ENCODE results near the gene CCNA2. TPM values are rescaled to one million over a fixed set of nuclear protein-coding genes. Genes with fewer than 3 reads are reported as not detected.

Gene CCNA2
- total and polyA plus RNA-seq, 9 of the 15 experiments (the other 6 are each of a cell fraction or from before 2014, with no cell fraction given) = 37.1 to 197 (median 154) TPM

DNA sequence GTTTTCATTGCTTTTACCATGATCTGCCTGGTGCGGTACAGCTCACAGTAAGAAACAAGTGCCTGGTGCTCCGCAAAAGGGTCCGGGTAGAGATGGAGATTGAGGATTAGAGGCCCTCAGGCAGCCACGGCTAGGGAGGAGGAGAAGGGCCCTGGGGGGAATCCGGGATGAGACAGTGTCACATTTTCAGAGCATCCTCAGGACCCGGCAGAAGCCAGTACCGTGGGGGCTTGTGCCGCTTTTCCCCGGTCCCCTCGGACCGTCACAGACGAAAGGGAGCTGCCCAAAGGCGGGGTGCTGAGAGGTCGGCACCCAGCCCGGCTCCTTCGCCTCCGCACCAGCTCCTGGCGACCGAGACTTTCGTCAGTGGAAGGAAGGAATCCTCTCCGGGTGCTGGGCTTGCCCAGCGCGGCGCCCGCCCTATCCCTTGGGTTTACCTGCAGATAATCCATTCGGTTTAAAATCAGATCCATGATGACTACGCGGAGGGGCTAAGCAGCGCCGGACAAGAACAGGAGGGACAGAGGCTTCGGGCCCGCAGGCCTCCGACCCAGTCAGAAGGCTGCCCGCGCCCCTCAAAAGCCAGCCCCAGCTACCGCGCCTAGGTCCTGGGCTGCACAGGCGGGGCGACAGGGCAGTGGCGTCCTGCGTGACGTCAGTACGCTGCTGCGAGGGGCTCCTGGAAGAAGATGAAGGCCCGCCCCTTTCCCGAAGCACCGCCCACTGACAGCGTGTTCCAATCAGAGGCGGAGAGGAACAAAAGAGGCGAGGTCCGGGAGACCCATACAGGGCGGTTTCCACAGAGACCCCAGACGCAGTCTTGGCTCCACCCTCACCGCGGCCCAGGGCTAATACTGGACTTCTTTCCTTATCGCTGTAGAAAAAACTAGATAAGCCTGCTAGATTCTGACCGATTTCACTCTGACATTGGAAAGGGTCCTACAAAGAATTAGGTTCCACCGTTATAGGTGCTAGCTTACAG is 46.4 kb upstream of the CCNA2 start, which contains the start of gene BBS7:
Gene BBS7, minus strand, starts transcription at position 634 of the 982 bp plus-strand sequence. Its CDS starts 161 bp downstream, at position 473.
- peak within 1 kb of the TSS; percentile 63; the same call in 2 of the 3 replicates for H3K27ac ChIP-seq (ENCODE audit: extremely low read depth, low read depth, low read length)
- FAIRE-seq (peak; percentile 98), ATAC-seq (peak; percentile 98), DNase-seq (ENCODE audit: extremely low read depth in 1 of 4, low spot score in 3 of 4) (peak; percentile 94 to 98 (median 95))
- H3K4me3 ChIP-seq = peak within 1 kb of the TSS; percentile 84
- intact Hi-C loops (cut with micrococcal nuclease) = loop anchor here (5.0 kb wide), 1 partner anchor 48 kb away; the partner anchor contains the start of gene CCNA2
- peaks cover 4% of the 10 kb centered on the region; the same call in 1 of the 3 replicates for H3K79me2 ChIP-seq (ENCODE audit: control insufficient read depth, insufficient read depth, low read length)
- no peaks in the 10 kb centered on the region for H3K9me3 ChIP-seq (replicated peaks; ENCODE audit: control insufficient read depth, insufficient read depth, low read depth, low read length)
- H3K36me3 ChIP-seq (ENCODE audit: control insufficient read depth, insufficient read depth, low read length) = peaks cover 10% of the 10 kb centered on the region; the same call in 1 of the 3 replicates
- H3K27me3 ChIP-seq (ENCODE audit: control insufficient read depth in 2 of 2, insufficient read depth in 2 of 2, low read length in 2 of 2) = no peaks in the 10 kb centered on the region
- H3K9me1 ChIP-seq (ENCODE audit: control insufficient read depth, insufficient read depth, low read length) = no peaks in the 10 kb centered on the region
- in situ Hi-C loops (cut with MboI) = loop anchor here (25.0 kb wide), 1 partner anchor 1042 kb away; the partner anchor contains the start of gene NUDT6
- peak within 1 kb of the TSS; percentile 86 for H2AFZ ChIP-seq (ENCODE audit: low read depth, low read length)
- ChIA-PET POLR2A (interaction anchor here (0.7 to 1.4 kb wide), 4 partner anchors 9 to 47 kb away, joined by 3 to 5 read pairs (median 4); partner anchors contain the start of gene CCNA2), CTCF (ENCODE audit: low intra/inter-chr PET ratio) (no interaction called here)
- no peaks in the 10 kb centered on the region for H4K20me1 ChIP-seq (replicated peaks; ENCODE audit: control insufficient read depth, insufficient read depth, low read length)
- peaks cover 7 to 11% of the 10 kb centered on the region in 2 experiments; a peak in 4 of 5 replicates for H3K4me1 ChIP-seq (replicated peaks in 1 of 2; ENCODE audit: control insufficient read depth in 2 of 2, insufficient read depth in 2 of 2, low read length in 2 of 2)
- no TSS peak for BruUV-seq (replicated peaks)
- peak within 1 kb of the TSS; percentile 89 for H3K4me2 ChIP-seq (ENCODE audit: insufficient read depth, low read length)
- WGBS (ENCODE audit: insufficient coverage, low coverage, missing lambda C conversion rate) = under 1% methylated on average over 50 of the region's 58 CpGs
- peak within 1 kb of the TSS; percentile 73 to 93 for H3K9ac ChIP-seq (ENCODE audit: insufficient read depth in 1 of 2, low read depth in 2 of 2, low read length in 2 of 2)
- TF ChIP-seq KHSRP (IDR thresholded peaks at IDR 0.05) = peak; percentile 53; the same call in 1 of the 2 replicates
- peak; percentile 81 for TF ChIP-seq POLR2AphosphoS5 (IDR thresholded peaks at IDR 0.05; ENCODE audit: control insufficient read depth, insufficient read depth, low read depth, low read length)
- TF ChIP-seq IRF1 (CRISPR knock-in tag; IDR thresholded peaks at IDR 0.05; ENCODE audit: borderline replicate concordance) = no peak
- TF ChIP-seq ZKSCAN1 (IDR thresholded peaks at IDR 0.05; ENCODE audit: low read depth, low read length) = no peak
- peak; percentile 47; the same call in 1 of the 2 replicates for TF ChIP-seq TFAP4 (CRISPR knock-in tag; IDR thresholded peaks at IDR 0.05; ENCODE audit: borderline replicate concordance)
- peak in 1 of 2 experiments; percentile 50; a peak in 1 of 4 replicates for TF ChIP-seq HDAC1 (IDR thresholded peaks at IDR 0.05)
- TF ChIP-seq MYC (IDR thresholded peaks at IDR 0.05; ENCODE audit: low read depth, low read length) = no peak
- peak; percentile 30; the same call in 1 of the 2 replicates for TF ChIP-seq MYC (CRISPR knock-in tag; IDR thresholded peaks at IDR 0.05; ENCODE audit: borderline replicate concordance, low read depth)
- TF ChIP-seq, protein P1, sequence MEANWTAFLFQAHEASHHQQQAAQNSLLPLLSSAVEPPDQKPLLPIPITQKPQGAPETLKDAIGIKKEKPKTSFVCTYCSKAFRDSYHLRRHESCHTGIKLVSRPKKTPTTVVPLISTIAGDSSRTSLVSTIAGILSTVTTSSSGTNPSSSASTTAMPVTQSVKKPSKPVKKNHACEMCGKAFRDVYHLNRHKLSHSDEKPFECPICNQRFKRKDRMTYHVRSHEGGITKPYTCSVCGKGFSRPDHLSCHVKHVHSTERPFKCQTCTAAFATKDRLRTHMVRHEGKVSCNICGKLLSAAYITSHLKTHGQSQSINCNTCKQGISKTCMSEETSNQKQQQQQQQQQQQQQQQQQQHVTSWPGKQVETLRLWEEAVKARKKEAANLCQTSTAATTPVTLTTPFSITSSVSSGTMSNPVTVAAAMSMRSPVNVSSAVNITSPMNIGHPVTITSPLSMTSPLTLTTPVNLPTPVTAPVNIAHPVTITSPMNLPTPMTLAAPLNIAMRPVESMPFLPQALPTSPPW (CRISPR knock-in tag; IDR thresholded peaks at IDR 0.05) = peak; percentile 76
- TF ChIP-seq POLR2A (conservative IDR thresholded peaks at IDR 0.05) = peak; percentile 81
- TF ChIP-seq TBL1XR1 (IDR thresholded peaks at IDR 0.05; ENCODE audit: low read length in 2 of 2) = 0 out of 4 replicates have a peak, but pooled peaks of 1 of the 2 experiments have one; percentile 19
- TF ChIP-seq, protein P2, sequence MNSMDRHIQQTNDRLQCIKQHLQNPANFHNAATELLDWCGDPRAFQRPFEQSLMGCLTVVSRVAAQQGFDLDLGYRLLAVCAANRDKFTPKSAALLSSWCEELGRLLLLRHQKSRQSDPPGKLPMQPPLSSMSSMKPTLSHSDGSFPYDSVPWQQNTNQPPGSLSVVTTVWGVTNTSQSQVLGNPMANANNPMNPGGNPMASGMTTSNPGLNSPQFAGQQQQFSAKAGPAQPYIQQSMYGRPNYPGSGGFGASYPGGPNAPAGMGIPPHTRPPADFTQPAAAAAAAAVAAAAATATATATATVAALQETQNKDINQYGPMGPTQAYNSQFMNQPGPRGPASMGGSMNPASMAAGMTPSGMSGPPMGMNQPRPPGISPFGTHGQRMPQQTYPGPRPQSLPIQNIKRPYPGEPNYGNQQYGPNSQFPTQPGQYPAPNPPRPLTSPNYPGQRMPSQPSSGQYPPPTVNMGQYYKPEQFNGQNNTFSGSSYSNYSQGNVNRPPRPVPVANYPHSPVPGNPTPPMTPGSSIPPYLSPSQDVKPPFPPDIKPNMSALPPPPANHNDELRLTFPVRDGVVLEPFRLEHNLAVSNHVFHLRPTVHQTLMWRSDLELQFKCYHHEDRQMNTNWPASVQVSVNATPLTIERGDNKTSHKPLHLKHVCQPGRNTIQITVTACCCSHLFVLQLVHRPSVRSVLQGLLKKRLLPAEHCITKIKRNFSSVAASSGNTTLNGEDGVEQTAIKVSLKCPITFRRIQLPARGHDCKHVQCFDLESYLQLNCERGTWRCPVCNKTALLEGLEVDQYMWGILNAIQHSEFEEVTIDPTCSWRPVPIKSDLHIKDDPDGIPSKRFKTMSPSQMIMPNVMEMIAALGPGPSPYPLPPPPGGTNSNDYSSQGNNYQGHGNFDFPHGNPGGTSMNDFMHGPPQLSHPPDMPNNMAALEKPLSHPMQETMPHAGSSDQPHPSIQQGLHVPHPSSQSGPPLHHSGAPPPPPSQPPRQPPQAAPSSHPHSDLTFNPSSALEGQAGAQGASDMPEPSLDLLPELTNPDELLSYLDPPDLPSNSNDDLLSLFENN (IDR thresholded peaks at IDR 0.05; ENCODE audit: low read depth in 2 of 2, low read length in 2 of 2) = no peak
- TF ChIP-seq RBFOX2 (IDR thresholded peaks at IDR 0.05; ENCODE audit: low read depth, low read length) = peak; percentile 83

All from K562 (cell line).